HepG2 (cell line): Measurements from ENCODE around the gene ITGB2. TPM values are rescaled to one million over a fixed set of nuclear protein-coding genes. Genes with fewer than 3 reads are reported as not detected.

Experiments used
- CBX2 ChIP-seq, 2 experiments: fragments of 200-600 bp in 1 of 2; sonication (generic); formaldehyde crosslinking in 1 of 2; IDR thresholded peaks; 2 replicates each; pipeline versions ENCODE4 v1.7.0 to v1.8.1; 2018 to 2022; ENCODE audit warnings: low read depth in 2 of 2, low read length in 1 of 2, mild to moderate bottlenecking in 1 of 2, missing genetic modification reagents in 1 of 2
- EED ChIP-seq: sonication (generic); formaldehyde crosslinking; IDR thresholded peaks from 2 replicates; pipeline ENCODE4 v1.5.0; 2020; ENCODE audit warnings: mild to moderate bottlenecking, missing genetic modification reagents
- ELF1 ChIP-seq: sonication (generic); formaldehyde crosslinking; IDR thresholded peaks from 2 replicates; pipeline ENCODE4 v1.4.0; 2020; ENCODE audit warnings: missing genetic modification reagents
- ESRRA ChIP-seq: sonication (generic); formaldehyde crosslinking; IDR thresholded peaks from 2 replicates; pipeline ENCODE4 v1.5.1; 2020; ENCODE audit warnings: mild to moderate bottlenecking, low read depth, missing genetic modification reagents
- HNF4G ChIP-seq, 2 experiments: sonication (generic) in 1 of 2; formaldehyde crosslinking in 1 of 2; IDR thresholded peaks; 2 replicates each; pipeline versions ENCODE4 v1.4.0 to v1.6.1; 2011 to 2020; ENCODE audit warnings: borderline replicate concordance in 2 of 2, low read depth in 2 of 2, mild to moderate bottlenecking in 2 of 2, low read length in 1 of 2, missing genetic modification reagents in 1 of 2, moderate library complexity in 1 of 2
- KDM5A ChIP-seq: fragments of 200-600 bp; sonication (generic); IDR thresholded peaks from 2 replicates; pipeline ENCODE4 v1.7.0; 2018; ENCODE audit warnings: antibody characterized with exemption, mild to moderate bottlenecking, low read length, borderline replicate concordance
- KLF9 ChIP-seq: IDR thresholded peaks from 2 replicates; pipeline ENCODE4 v1.6.1; 2016; ENCODE audit warnings: low read depth
- MTA3 ChIP-seq: sonication (generic); formaldehyde crosslinking; IDR thresholded peaks from 2 replicates; pipeline ENCODE4 v1.4.0; 2020; ENCODE audit warnings: missing genetic modification reagents
- MXI1 ChIP-seq: IDR thresholded peaks from 3 replicates; pipeline ENCODE4 v1.6.1; 2012; ENCODE audit warnings: low read depth, low read length, inconsistent platforms, borderline replicate concordance
- NFKB2 ChIP-seq: sonication (generic); formaldehyde crosslinking; IDR thresholded peaks from 2 replicates; pipeline ENCODE4 v1.4.0; 2020; ENCODE audit warnings: missing genetic modification reagents, borderline replicate concordance
- RBM39 ChIP-seq: fragments of 200-400 bp; formaldehyde crosslinking; IDR thresholded peaks from one replicate; pipeline ENCODE4 v1.6.1; 2018; ENCODE audit warnings: antibody characterized with exemption, mild to moderate bottlenecking, low read depth, low read length; ENCODE audit not compliant: poor library complexity, severe bottlenecking
- RCOR2 ChIP-seq: IDR thresholded peaks from 2 replicates; pipeline ENCODE4 v1.6.1; 2016; ENCODE audit warnings: missing biosample characterization, missing genetic modification reagents
- SIN3B ChIP-seq: fragments of 150-350 bp; IDR thresholded peaks from 2 replicates; pipeline ENCODE4 v1.6.1; 2014; ENCODE audit warnings: low read length
- SMARCE1 ChIP-seq: fragments of 450-650 bp; IDR thresholded peaks from 2 replicates; pipeline ENCODE4 v1.6.1; 2017; ENCODE audit warnings: borderline replicate concordance
- SP5 ChIP-seq: IDR thresholded peaks from 2 replicates; pipeline ENCODE4 v1.6.1; 2016; ENCODE audit warnings: low read depth, borderline replicate concordance
- TBX2 ChIP-seq: sonication (generic); formaldehyde crosslinking; IDR thresholded peaks from 2 replicates; pipeline ENCODE4 v1.5.0; 2020; ENCODE audit warnings: missing genetic modification reagents, mild to moderate bottlenecking, borderline replicate concordance
- ZBTB1 ChIP-seq: sonication (generic); formaldehyde crosslinking; IDR thresholded peaks from 2 replicates; pipeline ENCODE4 v1.4.0; 2020; ENCODE audit warnings: missing genetic modification reagents, borderline replicate concordance
- ZNF10 ChIP-seq: sonication (generic); formaldehyde crosslinking; IDR thresholded peaks from 2 replicates; pipeline ENCODE4 v1.4.0; 2020; ENCODE audit warnings: mild to moderate bottlenecking, low read depth, missing genetic modification reagents, borderline replicate concordance
- ZNF143 ChIP-seq: sonication (generic); formaldehyde crosslinking; IDR thresholded peaks from 2 replicates; pipeline ENCODE4 v1.4.0; 2020; ENCODE audit warnings: missing genetic modification reagents
- ZNF205 ChIP-seq: IDR thresholded peaks from 2 replicates; pipeline ENCODE4 v1.6.1; 2018; ENCODE audit warnings: missing biosample characterization, missing genetic modification reagents
- ZNF605 ChIP-seq: sonication (generic); formaldehyde crosslinking; IDR thresholded peaks from 2 replicates; pipeline ENCODE4 v1.8.0; 2022; ENCODE audit warnings: mild to moderate bottlenecking, missing genetic modification reagents
- ZNF75D ChIP-seq: sonication (generic); formaldehyde crosslinking; IDR thresholded peaks from 2 replicates; pipeline ENCODE4 v1.8.1; 2023; ENCODE audit warnings: missing genetic modification reagents, mild to moderate bottlenecking, borderline replicate concordance
- ZNF816 ChIP-seq: sonication (generic); formaldehyde crosslinking; IDR thresholded peaks from 2 replicates; pipeline ENCODE4 v1.8.0; 2022; ENCODE audit warnings: missing genetic modification reagents, mild to moderate bottlenecking, borderline replicate concordance
- ZSCAN31 ChIP-seq: sonication (generic); formaldehyde crosslinking; IDR thresholded peaks from 2 replicates; pipeline ENCODE4 v1.5.0; 2020; ENCODE audit warnings: low read depth, mild to moderate bottlenecking, missing genetic modification reagents
- polyA plus RNA-seq, 8 experiments: library from polyadenylated mRNA; depleted of rRNA in 3 of 8; stranded (reverse) in 7 of 8; unstranded in 1 of 8; fragments of >200 nt; fragmentation: Illumina TruSeq in 4 of 8; extraction: Trizol in 4 of 8; gene quantifications; 2 replicates each; pipeline versions ENCODE4 v1.2.1 to v1.2.3, GENCODE V29; 2011 to 2016; ENCODE audit warnings: low read depth in 4 of 8, missing spikeins in 1 of 8, mixed read lengths in 1 of 8; ENCODE audit not compliant: insufficient read depth in 1 of 8
- total RNA-seq, 5 experiments: library from RNA; depleted of rRNA; stranded (reverse); fragments of >200 nt; fragmentation: Illumina TruSeq; extraction: Trizol; gene quantifications; 2 replicates each; pipeline ENCODE4 v1.2.3, GENCODE V29; 2016; ENCODE audit warnings: low read depth in 1 of 5
- TF ChIP-seq, protein P1 (sequence below): IDR thresholded peaks from 2 replicates; pipeline ENCODE4 v1.6.1; 2016
- TF ChIP-seq, protein P2 (sequence below): sonication (generic); formaldehyde crosslinking; IDR thresholded peaks from 2 replicates; pipeline ENCODE4 v1.4.0; 2020; ENCODE audit warnings: missing genetic modification reagents, mild to moderate bottlenecking, borderline replicate concordance
- TF ChIP-seq, protein P3 (sequence below): sonication (generic); formaldehyde crosslinking; IDR thresholded peaks from 2 replicates; pipeline ENCODE4 v1.8.1; 2023; ENCODE audit warnings: mild to moderate bottlenecking, missing genetic modification reagents, borderline replicate concordance

Gene ITGB2
- total and polyA plus RNA-seq, 2 of the 13 experiments (the other 11 are each of a cell fraction or from before 2014, with no cell fraction given): 4.2 to 18.0 TPM

DNA sequence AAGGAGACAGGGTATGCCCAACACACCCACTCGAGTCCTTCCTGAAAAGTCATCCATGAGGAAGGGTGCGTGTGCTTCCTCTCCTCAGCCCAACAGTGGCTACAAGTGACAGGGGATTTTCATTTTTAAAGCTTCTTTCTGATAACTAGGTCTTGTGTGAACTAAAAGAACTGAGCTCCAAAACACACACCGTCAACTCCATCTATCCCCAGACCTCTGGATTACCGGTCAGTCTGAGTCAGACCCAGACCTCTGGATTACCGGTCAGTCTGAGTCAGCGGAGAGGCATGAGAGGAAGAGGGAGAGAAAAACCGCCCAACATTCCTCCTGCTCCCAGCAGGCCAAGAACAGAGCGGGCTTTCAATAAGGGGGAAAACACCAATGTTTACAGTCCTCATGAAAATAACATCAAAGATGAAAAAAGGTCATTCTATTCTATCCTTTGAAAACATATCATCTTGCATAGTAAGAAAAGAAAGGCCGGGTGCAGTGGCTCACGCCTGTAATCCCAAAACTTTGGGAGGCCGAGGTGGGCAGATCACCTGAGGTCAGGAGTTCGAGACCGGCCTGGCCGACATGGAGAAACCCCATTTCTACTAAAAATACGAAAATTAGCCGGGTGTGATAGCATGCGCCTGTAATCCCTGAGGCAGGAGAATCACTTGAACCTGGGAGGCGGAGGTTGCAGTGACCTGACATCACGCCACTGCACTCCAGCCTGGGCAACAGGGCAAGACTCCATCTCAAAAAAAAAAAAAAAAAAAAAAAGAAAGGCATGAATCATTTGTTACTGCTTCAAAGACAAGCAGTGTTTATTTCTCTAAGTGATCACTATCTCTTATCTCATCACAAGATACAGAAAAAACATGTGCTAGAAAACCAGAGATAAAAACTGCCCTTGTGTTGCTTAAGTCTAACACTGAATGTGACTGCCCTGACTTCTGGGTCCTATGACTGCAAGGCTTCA, 50.6 kb downstream of the ITGB2 start (continued):
- TF ChIP-seq MTA3 (CRISPR knock-in tag) (no peak), ZNF143 (CRISPR knock-in tag) (no peak), RCOR2 (CRISPR knock-in tag) (peak; percentile 50), EED (CRISPR knock-in tag) (no peak), ZNF205 (CRISPR knock-in tag) (no peak), TBX2 (CRISPR knock-in tag) (no peak; the same call in 1 of the 2 replicates), SMARCE1 (no peak), ZBTB1 (CRISPR knock-in tag) (no peak), ZSCAN31 (CRISPR knock-in tag) (0 out of 2 replicates have a peak, but pooled peaks have one; percentile 43), ZNF605 (CRISPR knock-in tag) (peak; percentile 60), ELF1 (CRISPR knock-in tag) (no peak), CBX2 (IDR thresholded peaks at IDR 0.05; ENCODE audit: low read depth, low read length) (no peak), CBX2 (CRISPR knock-in tag; IDR thresholded peaks at IDR 0.05; ENCODE audit: low read depth) (no peak), NFKB2 (no peak), ZNF75D (no peak), ESRRA (peak; percentile 23; the same call in 1 of the 2 replicates), SP5 (CRISPR knock-in tag) (peak; percentile 29; the same call in 1 of the 2 replicates), RBM39 (no peak), HNF4G (IDR thresholded peaks at IDR 0.05; ENCODE audit: borderline replicate concordance, low read depth, low read length) (peak; percentile 13; the same call in 1 of the 2 replicates), HNF4G (CRISPR knock-in tag; IDR thresholded peaks at IDR 0.05; ENCODE audit: borderline replicate concordance, low read depth) (no peak), ZNF10 (CRISPR knock-in tag) (no peak), ZNF816 (CRISPR knock-in tag) (no peak), SIN3B (no peak), KLF9 (no peak), KDM5A (peak; percentile 24; the same call in 1 of the 2 replicates), MXI1 (peak; percentile 53; the same call in 1 of the 3 replicates)
- TF ChIP-seq, protein P1, sequence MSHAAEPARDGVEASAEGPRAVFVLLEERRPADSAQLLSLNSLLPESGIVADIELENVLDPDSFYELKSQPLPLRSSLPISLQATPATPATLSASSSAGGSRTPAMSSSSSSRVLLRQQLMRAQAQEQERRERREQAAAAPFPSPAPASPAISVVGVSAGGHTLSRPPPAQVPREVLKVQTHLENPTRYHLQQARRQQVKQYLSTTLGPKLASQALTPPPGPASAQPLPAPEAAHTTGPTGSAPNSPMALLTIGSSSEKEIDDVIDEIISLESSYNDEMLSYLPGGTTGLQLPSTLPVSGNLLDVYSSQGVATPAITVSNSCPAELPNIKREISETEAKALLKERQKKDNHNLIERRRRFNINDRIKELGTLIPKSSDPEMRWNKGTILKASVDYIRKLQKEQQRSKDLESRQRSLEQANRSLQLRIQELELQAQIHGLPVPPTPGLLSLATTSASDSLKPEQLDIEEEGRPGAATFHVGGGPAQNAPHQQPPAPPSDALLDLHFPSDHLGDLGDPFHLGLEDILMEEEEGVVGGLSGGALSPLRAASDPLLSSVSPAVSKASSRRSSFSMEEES: peak; percentile 38; the same call in 1 of the 2 replicates
- TF ChIP-seq, protein P2, sequence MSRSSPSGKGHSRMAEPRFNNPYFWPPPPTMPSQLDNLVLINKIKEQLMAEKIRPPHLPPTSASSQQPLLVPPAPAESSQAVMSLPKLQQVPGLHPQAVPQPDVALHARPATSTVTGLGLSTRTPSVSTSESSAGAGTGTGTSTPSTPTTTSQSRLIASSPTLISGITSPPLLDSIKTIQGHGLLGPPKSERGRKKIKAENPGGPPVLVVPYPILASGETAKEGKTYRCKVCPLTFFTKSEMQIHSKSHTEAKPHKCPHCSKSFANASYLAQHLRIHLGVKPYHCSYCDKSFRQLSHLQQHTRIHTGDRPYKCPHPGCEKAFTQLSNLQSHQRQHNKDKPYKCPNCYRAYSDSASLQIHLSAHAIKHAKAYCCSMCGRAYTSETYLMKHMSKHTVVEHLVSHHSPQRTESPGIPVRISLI (CRISPR knock-in tag): peak; percentile 66
- TF ChIP-seq, protein P3, sequence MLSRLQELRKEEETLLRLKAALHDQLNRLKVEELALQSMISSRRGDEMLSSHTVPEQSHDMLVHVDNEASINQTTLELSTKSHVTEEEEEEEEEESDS (CRISPR knock-in tag): no peak
